ENCODE data around the gene PALD1. TPM values are rescaled to one million over a fixed set of nuclear protein-coding genes. Genes with fewer than 3 reads are reported as not detected.

The PALD1 gene
- total and polyA plus RNA-seq, 2 of the 4 experiments (the other 2 are of a cell fraction) = 0.12 to 0.18 TPM

DNA sequence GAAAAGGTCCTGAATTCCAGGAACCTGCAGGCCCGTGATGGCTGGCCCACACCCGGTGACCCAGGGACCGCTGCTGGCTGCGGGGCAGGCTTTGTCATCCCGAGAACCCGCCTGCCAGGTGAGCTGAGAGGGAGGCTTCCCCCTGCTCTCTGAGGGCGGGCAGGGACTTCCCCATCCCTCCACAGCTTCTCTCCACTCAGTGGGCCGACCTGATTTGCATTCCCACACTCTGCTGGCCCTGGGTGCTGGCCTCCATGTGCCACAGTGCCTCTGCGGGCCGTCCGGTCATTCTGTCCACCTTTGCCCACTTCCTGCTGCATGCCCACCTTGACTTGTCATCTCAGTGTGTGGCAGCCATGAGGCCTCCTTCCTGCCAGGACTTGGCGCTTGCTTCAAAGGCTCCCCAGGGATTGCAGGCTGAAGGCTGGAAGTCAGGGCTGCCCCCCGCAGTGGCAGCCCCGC is 35.3 kb downstream of the PALD1 start:
- H3K79me1 ChIP-seq (ENCODE audit: low read depth in 1 of 2, low read length in 2 of 2) = no peaks in the 10 kb centered on the region
- DNase-seq (no peak), ATAC-seq (ENCODE audit: low read depth) (no peak)
- ChIA-PET POLR2A (ENCODE audit: unreplicated experiment) (no interaction called here), CTCF (no interaction called here)
- H3K36me3 ChIP-seq (ENCODE audit: control insufficient read depth, insufficient read depth, low read length) = no peaks in the 10 kb centered on the region
- intact Hi-C loops (cut with micrococcal nuclease) (no loop called here), dilution Hi-C loops (cut with HindIII; ENCODE audit: low sequenced_read_pairs, unreplicated experiment) (no loop called here), in situ Hi-C loops (cut with MboI; ENCODE audit: low sequenced_read_pairs) (no loop called here)
- H3K14ac ChIP-seq (replicated peaks; ENCODE audit: low read depth, low read length) = no peak overlapping the region
- H3K4me1 ChIP-seq (ENCODE audit: control insufficient read depth, insufficient read depth, low read length) = peaks cover 3% of the 10 kb centered on the region
- no peak overlapping the region for H4K91ac ChIP-seq (ENCODE audit: insufficient read depth, low read depth, low read length)
- H3K27ac ChIP-seq (ENCODE audit: insufficient read depth, low read length) = no peak overlapping the region
- no peak overlapping the region for H3K4ac ChIP-seq (ENCODE audit: low read depth, low read length)
- no peak overlapping the region for H3K9ac ChIP-seq (ENCODE audit: low read depth, low read length)
- no peak overlapping the region for H3K18ac ChIP-seq (ENCODE audit: low read depth, low read length)
- H3K23ac ChIP-seq (ENCODE audit: low read depth, low read length) = no peak overlapping the region
- no peak overlapping the region for H2AFZ ChIP-seq (replicated peaks; ENCODE audit: low read length, poor library complexity)
- no peak overlapping the region for H2BK20ac ChIP-seq (ENCODE audit: low read depth, low read length)
- WGBS, 2 experiments (ENCODE audit: extremely low coverage in 2 of 2, insufficient read length in 1 of 2) = 73% methylated on average over 5 of the region's 14 CpGs; no CpG with 5 or more reads in 1 of the 2 experiments
- no peak overlapping the region for H3K4me2 ChIP-seq (ENCODE audit: low read depth, low read length)
- no peak overlapping the region for H2BK15ac ChIP-seq (ENCODE audit: low read depth, low read length)
- H3K9me3 ChIP-seq (ENCODE audit: control insufficient read depth, insufficient read depth, low read length) = no peaks in the 10 kb centered on the region
- H3K27me3 ChIP-seq (ENCODE audit: control insufficient read depth, insufficient read depth, low read length) = peaks cover 24% of the 10 kb centered on the region
- H2AK5ac ChIP-seq (ENCODE audit: low read depth, low read length) = no peak overlapping the region
- H4K5ac ChIP-seq (ENCODE audit: low read depth, low read length) = no peak overlapping the region
- no peak overlapping the region for H3K56ac ChIP-seq (ENCODE audit: extremely low read depth, insufficient read depth, low read length)
- no peaks in the 10 kb centered on the region for H3K9me1 ChIP-seq (ENCODE audit: insufficient read depth, low read length)
- no peak overlapping the region for H2BK120ac ChIP-seq (ENCODE audit: low read depth, low read length)
- no TSS peak for BruUV-seq (replicated peaks)
- H3K4me3 ChIP-seq (ENCODE audit: insufficient read depth, low read depth, low read length) = no peak overlapping the region
- TF ChIP-seq, protein P1, sequence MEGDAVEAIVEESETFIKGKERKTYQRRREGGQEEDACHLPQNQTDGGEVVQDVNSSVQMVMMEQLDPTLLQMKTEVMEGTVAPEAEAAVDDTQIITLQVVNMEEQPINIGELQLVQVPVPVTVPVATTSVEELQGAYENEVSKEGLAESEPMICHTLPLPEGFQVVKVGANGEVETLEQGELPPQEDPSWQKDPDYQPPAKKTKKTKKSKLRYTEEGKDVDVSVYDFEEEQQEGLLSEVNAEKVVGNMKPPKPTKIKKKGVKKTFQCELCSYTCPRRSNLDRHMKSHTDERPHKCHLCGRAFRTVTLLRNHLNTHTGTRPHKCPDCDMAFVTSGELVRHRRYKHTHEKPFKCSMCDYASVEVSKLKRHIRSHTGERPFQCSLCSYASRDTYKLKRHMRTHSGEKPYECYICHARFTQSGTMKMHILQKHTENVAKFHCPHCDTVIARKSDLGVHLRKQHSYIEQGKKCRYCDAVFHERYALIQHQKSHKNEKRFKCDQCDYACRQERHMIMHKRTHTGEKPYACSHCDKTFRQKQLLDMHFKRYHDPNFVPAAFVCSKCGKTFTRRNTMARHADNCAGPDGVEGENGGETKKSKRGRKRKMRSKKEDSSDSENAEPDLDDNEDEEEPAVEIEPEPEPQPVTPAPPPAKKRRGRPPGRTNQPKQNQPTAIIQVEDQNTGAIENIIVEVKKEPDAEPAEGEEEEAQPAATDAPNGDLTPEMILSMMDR (conservative IDR thresholded peaks at IDR 0.05; ENCODE audit: low read depth, low read length) = no peak
- TF ChIP-seq MAFK (IDR thresholded peaks at IDR 0.05; ENCODE audit: low read depth, low read length) (no peak), SMC3 (IDR thresholded peaks at IDR 0.05; ENCODE audit: low read depth, low read length) (no peak), CEBPB (IDR thresholded peaks at IDR 0.05; ENCODE audit: low read depth, low read length) (no peak), MAZ (IDR thresholded peaks at IDR 0.05; ENCODE audit: borderline replicate concordance, low read depth, low read length) (no peak)
- no peak overlapping the region for H2AK9ac ChIP-seq (replicated peaks; ENCODE audit: low read depth, low read length, poor library complexity)
- no peaks in the 10 kb centered on the region for H4K20me1 ChIP-seq (ENCODE audit: insufficient read depth, low read length)
- H2BK5ac ChIP-seq (ENCODE audit: low read depth, low read length, poor library complexity, severe bottlenecking) = no peak overlapping the region
- no peak overlapping the region for H4K8ac ChIP-seq (ENCODE audit: low read depth in 2 of 2, low read length in 2 of 2)

All from IMR-90 (cell line).